Peyer's patch (tissue), 4 donors: ENCODE measurements around the gene MEGF8.

Experiments used
- POLR2A ChIP-seq, 2 donors: fragments of 450-650 bp; IDR thresholded peaks; one replicate each; pipeline ENCODE4 v1.5.1; 2017; ENCODE audit warnings: antibody characterized with exemption in 2 of 2, mild to moderate bottlenecking in 2 of 2, moderate library complexity in 2 of 2
- TF ChIP-seq, protein P1 (sequence below), 6 experiments: fragments of 450-650 bp in 4 of 6; fragments of 200-600 bp in 2 of 6; sonication (generic) in 1 of 6; IDR thresholded peaks; one replicate each; pipeline ENCODE4 v1.5.1; 2017 to 2019; ENCODE audit warnings: antibody characterized with exemption in 6 of 6, mild to moderate bottlenecking in 3 of 6, moderate library complexity in 1 of 6

DNA sequence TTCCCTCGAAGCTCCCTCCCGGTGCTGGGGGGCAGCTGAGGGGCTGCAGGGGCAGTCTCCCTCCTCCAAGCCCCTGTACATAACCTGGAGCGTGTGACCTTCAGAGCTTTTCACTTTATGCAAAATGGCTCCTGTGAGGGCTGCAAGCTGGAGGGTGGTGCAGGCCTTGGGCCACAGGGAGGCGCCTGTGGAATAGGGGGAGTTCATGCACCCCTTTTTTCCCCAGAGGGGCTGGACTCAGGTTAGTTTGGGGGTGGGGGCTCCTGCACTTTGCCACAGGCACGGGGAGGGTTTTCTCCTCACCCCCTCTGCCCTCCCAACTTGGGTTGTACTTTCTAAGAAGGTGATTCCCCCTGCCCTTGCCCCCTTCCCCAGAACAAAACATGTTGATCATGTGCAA is 30.1 kb upstream of the MEGF8 start:
- TF ChIP-seq, protein P1, sequence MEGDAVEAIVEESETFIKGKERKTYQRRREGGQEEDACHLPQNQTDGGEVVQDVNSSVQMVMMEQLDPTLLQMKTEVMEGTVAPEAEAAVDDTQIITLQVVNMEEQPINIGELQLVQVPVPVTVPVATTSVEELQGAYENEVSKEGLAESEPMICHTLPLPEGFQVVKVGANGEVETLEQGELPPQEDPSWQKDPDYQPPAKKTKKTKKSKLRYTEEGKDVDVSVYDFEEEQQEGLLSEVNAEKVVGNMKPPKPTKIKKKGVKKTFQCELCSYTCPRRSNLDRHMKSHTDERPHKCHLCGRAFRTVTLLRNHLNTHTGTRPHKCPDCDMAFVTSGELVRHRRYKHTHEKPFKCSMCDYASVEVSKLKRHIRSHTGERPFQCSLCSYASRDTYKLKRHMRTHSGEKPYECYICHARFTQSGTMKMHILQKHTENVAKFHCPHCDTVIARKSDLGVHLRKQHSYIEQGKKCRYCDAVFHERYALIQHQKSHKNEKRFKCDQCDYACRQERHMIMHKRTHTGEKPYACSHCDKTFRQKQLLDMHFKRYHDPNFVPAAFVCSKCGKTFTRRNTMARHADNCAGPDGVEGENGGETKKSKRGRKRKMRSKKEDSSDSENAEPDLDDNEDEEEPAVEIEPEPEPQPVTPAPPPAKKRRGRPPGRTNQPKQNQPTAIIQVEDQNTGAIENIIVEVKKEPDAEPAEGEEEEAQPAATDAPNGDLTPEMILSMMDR (IDR thresholded peaks at IDR 0.05) = no peak
- TF ChIP-seq POLR2A (IDR thresholded peaks at IDR 0.05) = no peak
